ENCODE data around the gene PCK2. TPM values are rescaled to one million over a fixed set of nuclear protein-coding genes. Genes with fewer than 3 reads are reported as not detected.
A peak's percentile ranks its signal among the peaks of the same experiment; 100 is the strongest.

The PCK2 gene
- total RNA-seq, 1 experiment from 2014 or later: 16.8 TPM

- DNase-seq (ENCODE audit: low spot score): peak; percentile 37
- no peak for TF ChIP-seq CTCF (conservative IDR thresholded peaks at IDR 0.05; ENCODE audit: low read depth, low read length)
- H3K36me3 ChIP-seq (ENCODE audit: insufficient read depth, low read length, poor library complexity, severe bottlenecking): no peaks in the 10 kb centered on the region
- peaks cover 13% of the 10 kb centered on the region for H3K27me3 ChIP-seq (replicated peaks; ENCODE audit: insufficient read depth, low read depth, low read length, poor library complexity)
- H3K4me1 ChIP-seq (ENCODE audit: insufficient read depth, low read length, poor library complexity, severe bottlenecking): peaks cover 6% of the 10 kb centered on the region
- CTCF ChIA-PET: interaction anchor here (0.7 to 1.3 kb wide), 3 partner anchors 21 to 37 kb away, joined by 3 to 4 read pairs (median 3); no protein-coding TSS in a partner anchor
- peak overlapping the region; percentile 63 for H3K4me3 ChIP-seq (ENCODE audit: low read depth, low read length, poor library complexity, severe bottlenecking)
- BruUV-seq (replicated peaks): no TSS peak
- peak overlapping the region; percentile 50 for H3K27ac ChIP-seq (ENCODE audit: low read depth, low read length, poor library complexity, severe bottlenecking)
- H3K9me3 ChIP-seq (ENCODE audit: low read depth, low read length, poor library complexity, severe bottlenecking): no peaks in the 10 kb centered on the region
- intact Hi-C loops (cut with micrococcal nuclease; ENCODE audit: unreplicated experiment): no loop called here
- POLR2A ChIA-PET (ENCODE audit: low non-redundant PET): no interaction called here
These were observed 13.0 kb upstream of the PCK2 start for GRCh38 chr14:24080888-24081738.

- POLR2A ChIA-PET (ENCODE audit: low non-redundant PET): no interaction called here
- H3K4me3 ChIP-seq (ENCODE audit: low read depth, low read length, poor library complexity, severe bottlenecking): peak overlapping the region; percentile 63
- TF ChIP-seq CTCF (conservative IDR thresholded peaks at IDR 0.05; ENCODE audit: low read depth, low read length) (no peak), EZH2 (IDR thresholded peaks at IDR 0.05; ENCODE audit: borderline replicate concordance, low read depth, low read length, poor library complexity, severe bottlenecking) (no peak)
- CTCF ChIA-PET: interaction anchor here (0.7 kb wide), 1 partner anchor 38 kb away, joined by 4 read pairs; no protein-coding TSS in a partner anchor
- peaks cover 13% of the 10 kb centered on the region for H3K27me3 ChIP-seq (replicated peaks; ENCODE audit: insufficient read depth, low read depth, low read length, poor library complexity)
- H3K36me3 ChIP-seq (ENCODE audit: insufficient read depth, low read length, poor library complexity, severe bottlenecking): no peaks in the 10 kb centered on the region
- no TSS peak for BruUV-seq (replicated peaks)
- DNase-seq (ENCODE audit: low spot score): no peak
- intact Hi-C loops (cut with micrococcal nuclease; ENCODE audit: unreplicated experiment): no loop called here
- H3K9me3 ChIP-seq (ENCODE audit: low read depth, low read length, poor library complexity, severe bottlenecking): no peaks in the 10 kb centered on the region
- no peak overlapping the region for H3K27ac ChIP-seq (ENCODE audit: low read depth, low read length, poor library complexity, severe bottlenecking)
- peaks cover 6% of the 10 kb centered on the region for H3K4me1 ChIP-seq (ENCODE audit: insufficient read depth, low read length, poor library complexity, severe bottlenecking)
These were observed 12.3 kb upstream of the PCK2 start for GRCh38 chr14:24081739-24082211.

- ChIA-PET CTCF (no interaction called here), POLR2A (ENCODE audit: low non-redundant PET) (no interaction called here)
- Histone ChIP-seq H3K9me3 (ENCODE audit: low read depth, low read length, poor library complexity, severe bottlenecking) (no peaks in the 10 kb centered on the region), H3K36me3 (ENCODE audit: insufficient read depth, low read length, poor library complexity, severe bottlenecking) (no peaks in the 10 kb centered on the region), H3K4me1 (ENCODE audit: insufficient read depth, low read length, poor library complexity, severe bottlenecking) (peaks cover 6% of the 10 kb centered on the region), H3K27ac (ENCODE audit: low read depth, low read length, poor library complexity, severe bottlenecking) (no peak overlapping the region), H3K4me3 (ENCODE audit: low read depth, low read length, poor library complexity, severe bottlenecking) (no peak overlapping the region), H3K27me3 (replicated peaks; ENCODE audit: insufficient read depth, low read depth, low read length, poor library complexity) (peaks cover 13% of the 10 kb centered on the region)
- TF ChIP-seq CTCF (conservative IDR thresholded peaks at IDR 0.05; ENCODE audit: low read depth, low read length): no peak
- TF ChIP-seq EZH2 (IDR thresholded peaks at IDR 0.05; ENCODE audit: borderline replicate concordance, low read depth, low read length, poor library complexity, severe bottlenecking): no peak
- intact Hi-C loops (cut with micrococcal nuclease; ENCODE audit: unreplicated experiment): no loop called here
- no TSS peak for BruUV-seq (replicated peaks)
- DNase-seq (ENCODE audit: low spot score): no peak
These were observed 11.6 kb upstream of the PCK2 start for GRCh38 chr14:24082411-24083080.

Data from A673 (cell line).